Measurements from ENCODE around the gene TPPP. TPM values are rescaled to one million over a fixed set of nuclear protein-coding genes. Genes with fewer than 3 reads are reported as not detected.

The TPPP gene
- polyA plus RNA-seq, 2 of the 4 experiments (the other 2 are of a cell fraction): 1.0 to 1.4 TPM

DNA sequence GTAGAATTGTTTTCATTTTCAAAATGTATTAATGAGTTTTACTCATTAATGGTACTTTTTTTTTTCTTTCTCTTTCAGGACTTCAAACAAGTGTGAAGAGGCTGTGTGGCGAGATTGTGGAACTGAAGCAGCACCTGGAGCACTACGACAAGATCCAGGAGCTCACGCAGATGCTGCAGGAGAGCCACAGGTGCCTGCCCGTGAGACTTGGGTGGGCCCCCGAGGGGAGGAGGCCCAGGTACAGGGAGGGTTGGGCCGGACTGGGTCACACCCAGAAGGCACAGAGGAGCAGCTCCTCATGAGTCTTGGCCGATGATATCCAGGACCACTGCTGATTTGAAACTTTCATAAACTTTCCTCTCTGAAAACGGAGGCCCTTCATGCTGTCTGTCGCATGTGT, 45.4 kb downstream of the TPPP start:
- WGBS (ENCODE audit: missing lambda C conversion rate): 92% methylated on average over 9 of the region's 9 CpGs
- Histone ChIP-seq H3K4me1 (no peaks in the 10 kb centered on the region), H3K4me3 (no peak overlapping the region), H3K27ac (no peak overlapping the region), H3K9me3 (0 out of 3 replicates have a peak, but pooled peaks cover 2% of the 10 kb centered on the region), H3K4me2 (no peak overlapping the region)
- DNase-seq (ENCODE audit: low read depth in 1 of 2, low spot score in 1 of 2): no peak
- ChIA-PET POLR2A (no interaction called here), CTCF (no interaction called here)
- no peak for TF ChIP-seq CTCF (IDR thresholded peaks at IDR 0.05)
- TF ChIP-seq EHF (CRISPR knock-in tag; IDR thresholded peaks at IDR 0.05): no peak
- no peak for TF ChIP-seq BHLHE40 (IDR thresholded peaks at IDR 0.05; ENCODE audit: low read depth, low read length)
- TF ChIP-seq NR3C1 (IDR thresholded peaks at IDR 0.05): no peak
- TF ChIP-seq HDAC2 (IDR thresholded peaks at IDR 0.05): no peak
- TF ChIP-seq FOSL2 (IDR thresholded peaks at IDR 0.05): no peak
- TF ChIP-seq FOSL2 (CRISPR knock-in tag; IDR thresholded peaks at IDR 0.05): no peak
- TF ChIP-seq JUNB (IDR thresholded peaks at IDR 0.05): no peak
- TF ChIP-seq RFX5 (IDR thresholded peaks at IDR 0.05): no peak
- no peak for TF ChIP-seq CBX8 (IDR thresholded peaks at IDR 0.05)
- TF ChIP-seq CEBPB (IDR thresholded peaks at IDR 0.05): no peak
- TF ChIP-seq KDM5A (IDR thresholded peaks at IDR 0.05): no peak
- no peak for TF ChIP-seq ZSCAN20 (CRISPR knock-in tag; IDR thresholded peaks at IDR 0.05)
- no peak for TF ChIP-seq HOXB13 (CRISPR knock-in tag; IDR thresholded peaks at IDR 0.05; ENCODE audit: low read depth)
- no peak for TF ChIP-seq GATA3 (IDR thresholded peaks at IDR 0.05; ENCODE audit: borderline replicate concordance)
- TF ChIP-seq RAD21 (conservative IDR thresholded peaks at IDR 0.05 in 1 of 2, IDR thresholded peaks at IDR 0.05 in 1 of 2): no peak
- no peak for TF ChIP-seq ZFP36 (IDR thresholded peaks at IDR 0.05; ENCODE audit: borderline replicate concordance, partially characterized antibody)
- TF ChIP-seq HEYL (CRISPR knock-in tag; IDR thresholded peaks at IDR 0.05): no peak
- TF ChIP-seq, protein P1, sequence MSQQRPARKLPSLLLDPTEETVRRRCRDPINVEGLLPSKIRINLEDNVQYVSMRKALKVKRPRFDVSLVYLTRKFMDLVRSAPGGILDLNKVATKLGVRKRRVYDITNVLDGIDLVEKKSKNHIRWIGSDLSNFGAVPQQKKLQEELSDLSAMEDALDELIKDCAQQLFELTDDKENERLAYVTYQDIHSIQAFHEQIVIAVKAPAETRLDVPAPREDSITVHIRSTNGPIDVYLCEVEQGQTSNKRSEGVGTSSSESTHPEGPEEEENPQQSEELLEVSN (IDR thresholded peaks at IDR 0.05; ENCODE audit: borderline replicate concordance, low read depth): no peak
- TF ChIP-seq ESRRA (IDR thresholded peaks at IDR 0.05; ENCODE audit: borderline replicate concordance, low read length): no peak
- ATAC-seq: no peak
- FAIRE-seq: no peak

DNA sequence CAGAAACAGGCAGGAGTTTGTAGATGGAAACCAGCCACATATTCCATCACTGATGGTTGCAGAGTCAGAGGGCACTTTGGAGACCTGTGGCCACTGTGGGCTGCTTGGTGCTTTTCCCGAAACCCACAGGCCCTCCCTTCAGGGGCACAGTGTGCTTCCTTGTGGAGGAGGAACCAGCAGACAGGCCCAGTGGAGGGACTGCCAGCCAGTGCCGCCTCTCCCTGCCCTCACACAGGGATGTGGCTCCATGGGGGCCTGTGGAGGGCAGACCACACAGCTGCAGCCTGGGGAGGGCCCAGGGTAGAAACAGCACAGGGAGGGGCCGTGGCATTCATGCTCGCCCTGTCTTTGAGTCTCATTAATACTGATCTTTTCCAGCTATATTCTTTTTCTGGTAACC, 45.8 kb downstream of the TPPP start:
- DNase-seq (ENCODE audit: low read depth in 1 of 2, low spot score in 1 of 2) (no peak), FAIRE-seq (no peak), ATAC-seq (no peak)
- no peak overlapping the region for H3K4me2 ChIP-seq
- WGBS (ENCODE audit: missing lambda C conversion rate): 89% methylated on average over 2 of the region's 4 CpGs
- no peaks in the 10 kb centered on the region for H3K4me1 ChIP-seq
- TF ChIP-seq, protein P2, sequence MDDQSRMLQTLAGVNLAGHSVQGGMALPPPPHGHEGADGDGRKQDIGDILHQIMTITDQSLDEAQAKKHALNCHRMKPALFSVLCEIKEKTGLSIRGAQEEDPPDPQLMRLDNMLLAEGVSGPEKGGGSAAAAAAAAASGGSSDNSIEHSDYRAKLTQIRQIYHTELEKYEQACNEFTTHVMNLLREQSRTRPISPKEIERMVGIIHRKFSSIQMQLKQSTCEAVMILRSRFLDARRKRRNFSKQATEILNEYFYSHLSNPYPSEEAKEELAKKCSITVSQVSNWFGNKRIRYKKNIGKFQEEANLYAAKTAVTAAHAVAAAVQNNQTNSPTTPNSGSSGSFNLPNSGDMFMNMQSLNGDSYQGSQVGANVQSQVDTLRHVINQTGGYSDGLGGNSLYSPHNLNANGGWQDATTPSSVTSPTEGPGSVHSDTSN (IDR thresholded peaks at IDR 0.05): no peak
- 0 out of 3 replicates have a peak, but pooled peaks cover 2% of the 10 kb centered on the region for H3K9me3 ChIP-seq
- H3K4me3 ChIP-seq: no peak overlapping the region
- ChIA-PET CTCF (no interaction called here), POLR2A (no interaction called here)
- no peak overlapping the region for H3K27ac ChIP-seq

- DNase-seq (ENCODE audit: low read depth in 1 of 2, low spot score in 1 of 2) (no peak), ATAC-seq (no peak), FAIRE-seq (no peak)
- no peak overlapping the region for H3K27ac ChIP-seq
- H3K9me3 ChIP-seq: 0 out of 3 replicates have a peak, but pooled peaks cover 2% of the 10 kb centered on the region
- 95% methylated on average over 17 of the region's 18 CpGs for WGBS (ENCODE audit: missing lambda C conversion rate)
- ChIA-PET POLR2A (no interaction called here), CTCF (interaction anchor here (1.3 kb wide), 1 partner anchor 24 kb away, joined by 3 read pairs; no protein-coding TSS in a partner anchor)
- no peaks in the 10 kb centered on the region for H3K4me1 ChIP-seq
- no peak overlapping the region for H3K4me2 ChIP-seq
- no peak overlapping the region for H3K4me3 ChIP-seq
- TF ChIP-seq NR3C1 (IDR thresholded peaks at IDR 0.05) (no peak), RNF2 (IDR thresholded peaks at IDR 0.05; ENCODE audit: borderline replicate concordance, low read depth) (no peak), ZC3H11A (IDR thresholded peaks at IDR 0.05) (no peak), FOSL2 (IDR thresholded peaks at IDR 0.05) (no peak), FOSL2 (CRISPR knock-in tag; IDR thresholded peaks at IDR 0.05) (no peak), USF2 (IDR thresholded peaks at IDR 0.05) (no peak), ZNF302 (CRISPR knock-in tag; IDR thresholded peaks at IDR 0.05) (no peak), CEBPB (IDR thresholded peaks at IDR 0.05) (no peak), CHD2 (IDR thresholded peaks at IDR 0.05; ENCODE audit: low read length, partially characterized antibody) (no peak), SMC3 (IDR thresholded peaks at IDR 0.05) (no peak), HOXB5 (CRISPR knock-in tag; IDR thresholded peaks at IDR 0.05) (no peak), ZSCAN20 (CRISPR knock-in tag; IDR thresholded peaks at IDR 0.05) (no peak), HMGXB4 (CRISPR knock-in tag; IDR thresholded peaks at IDR 0.05; ENCODE audit: borderline replicate concordance) (no peak), RFX5 (IDR thresholded peaks at IDR 0.05) (no peak), FOSB (CRISPR knock-in tag; IDR thresholded peaks at IDR 0.05) (no peak), KDM5A (IDR thresholded peaks at IDR 0.05) (no peak)
Measured at GRCh38 chr5:646396-647201, 46.6 kb downstream of the TPPP start.
